T-helper 2 cell treated with Interferon-gamma antibody and Interleukin-4, amounts not matched to agents 100 ng/mL and 5 ng/mL, for 36 hours (primary cell): ENCODE data around the gene LRRC39. TPM values are rescaled to one million over a fixed set of nuclear protein-coding genes. Genes with fewer than 3 reads are reported as not detected.
"Not testable (repeated sequence)": the region's sequence is repeated elsewhere in the genome, so short reads cannot be mapped to it uniquely, and the experiment has no call there.

Experiments used
- intact Hi-C: fragments of 100-400 bp; cut with micrococcal nuclease; formaldehyde crosslinking; loops from one replicate; pipeline ENCODE4 v1.15.1; 2023
- total RNA-seq: library from RNA; stranded (reverse); gene quantifications from 2 replicates; pipeline ENCODE4 v1.2.3, GENCODE V29; 2022

The LRRC39 gene
- 0.39 and 0.64 TPM in 2 replicates for total RNA-seq

DNA sequence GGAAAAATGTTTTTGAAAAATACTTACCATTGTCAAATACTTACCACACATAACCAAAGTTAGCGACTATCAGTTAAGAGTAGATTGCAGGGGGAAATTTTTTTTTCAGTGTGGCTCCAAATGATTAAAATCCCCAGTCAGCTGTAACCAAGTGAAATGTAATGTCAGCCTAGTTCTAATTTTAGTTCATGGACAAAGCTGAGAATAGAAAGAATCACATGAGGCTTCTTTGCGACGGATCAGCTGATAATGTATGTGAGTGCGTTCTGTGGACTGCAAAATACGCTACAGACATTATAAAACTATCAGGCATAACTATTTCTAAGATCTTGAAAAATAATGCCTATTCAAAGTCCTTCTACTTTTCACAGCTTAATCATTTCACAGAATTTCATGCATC lies at the start of gene LRRC39:
TSS of gene LRRC39 (minus strand) at position 166 of the 400 bp plus-strand sequence. CDS start 9,740 bp downstream, outside the sequence.
- intact Hi-C loops: no loop called here

GRCh38 chr1:100222428-100222827 lies 44.4 kb upstream of the LRRC39 start:
- intact Hi-C loops: no loop called here

- intact Hi-C loops: no loop called here
Measured at GRCh38 chr1:100219883-100220282, 41.8 kb upstream of the LRRC39 start.

DNA sequence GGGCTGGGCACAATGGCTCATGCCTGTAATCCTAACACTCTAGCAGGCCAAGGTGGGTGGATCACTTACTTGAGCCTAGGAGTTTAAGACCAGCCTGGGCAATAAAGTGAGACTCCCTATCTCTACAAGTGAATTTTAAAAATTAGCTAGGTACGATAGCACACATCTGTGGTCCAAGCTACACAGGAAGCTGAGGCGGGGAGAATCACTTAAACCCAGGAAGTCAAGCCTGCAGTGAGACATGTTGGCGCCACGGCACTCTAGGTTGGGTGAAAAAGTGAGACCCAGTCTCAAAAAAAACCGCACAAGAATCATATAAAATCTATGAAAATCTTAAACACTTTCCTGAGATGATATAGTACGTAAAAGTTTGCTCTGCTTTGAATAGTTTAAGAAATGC lies 41.4 kb upstream of the LRRC39 start:
- intact Hi-C loops: no loop called here

DNA sequence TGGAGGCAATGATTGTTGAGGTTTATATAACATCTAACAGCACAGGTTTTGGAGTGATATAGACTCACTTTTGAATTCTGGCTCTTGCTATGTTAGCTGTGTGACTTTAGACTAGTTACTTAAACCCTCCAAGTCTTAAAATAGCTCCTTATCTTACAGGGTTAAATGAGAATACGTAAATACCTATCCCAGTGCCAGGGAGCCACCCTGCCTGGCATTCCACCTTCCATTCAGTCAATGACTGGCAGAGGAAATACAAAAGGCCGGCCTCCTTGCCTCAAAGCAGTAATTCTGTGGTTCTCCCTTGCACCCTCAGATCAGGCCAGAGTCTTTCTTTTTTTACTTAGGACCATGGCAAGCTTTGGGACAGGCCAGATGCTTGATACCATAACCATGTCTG lies 39.8 kb upstream of the LRRC39 start:
- intact Hi-C loops: no loop called here

DNA sequence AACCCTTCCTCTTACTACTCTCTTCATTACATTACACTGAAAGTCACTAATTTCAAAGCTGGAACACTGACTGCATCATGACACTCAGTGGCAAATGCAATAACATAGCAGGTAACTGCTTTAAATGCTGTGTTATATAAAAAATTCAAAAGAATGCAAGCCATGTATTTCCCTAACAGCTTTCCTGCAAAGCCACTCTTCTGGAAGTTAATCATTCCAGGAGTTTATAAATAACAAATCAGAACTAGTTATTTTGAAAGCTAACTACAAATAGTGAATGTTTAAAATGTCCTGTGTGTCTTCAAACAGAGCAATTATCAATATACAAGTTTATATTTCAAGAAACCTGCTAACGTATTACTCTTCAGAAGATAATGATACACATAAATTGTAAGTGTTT lies 37.0 kb upstream of the LRRC39 start:
- intact Hi-C loops: no loop called here

GRCh38 chr1:100213141-100213540 lies 35.1 kb upstream of the LRRC39 start:
- intact Hi-C loops: no loop called here

DNA sequence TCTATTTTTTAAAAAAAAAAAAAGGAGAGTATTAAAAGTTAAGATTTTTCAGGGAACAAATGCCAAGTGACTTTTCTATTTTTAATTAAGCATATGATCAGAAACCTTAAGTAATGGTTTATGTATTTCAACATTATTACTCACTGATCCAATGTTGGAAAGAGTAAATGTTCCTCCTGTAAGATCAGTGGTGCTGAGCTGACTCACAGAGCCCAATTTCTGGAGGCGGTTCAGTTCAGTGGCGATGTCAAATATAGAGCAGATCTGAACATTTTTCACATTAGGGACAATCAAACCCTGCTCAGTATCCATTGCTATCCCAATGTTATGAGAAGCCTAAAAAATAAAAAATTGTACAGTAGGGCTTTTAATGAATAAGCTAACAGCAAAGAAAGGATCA lies 28.2 kb upstream of the LRRC39 start:
- intact Hi-C loops: no loop called here

DNA sequence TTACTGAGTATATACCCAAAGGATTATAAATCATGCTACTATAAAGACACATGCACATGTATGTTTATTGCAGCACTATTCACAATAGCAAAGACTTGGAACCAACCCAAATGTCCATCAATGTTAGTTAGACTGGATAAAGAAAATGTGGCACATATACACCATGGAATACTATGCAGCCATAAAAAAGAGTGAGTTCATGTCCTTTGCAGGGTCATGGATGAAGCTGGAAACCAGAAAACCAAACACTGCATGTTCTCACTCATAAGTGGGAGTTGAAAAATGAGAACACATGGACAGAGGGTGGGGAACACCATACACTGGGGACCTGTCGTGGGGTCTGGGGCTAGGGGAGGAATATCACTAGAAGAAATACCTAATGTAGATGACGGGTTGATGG lies 27.5 kb upstream of the LRRC39 start:
- intact Hi-C loops: not testable (repeated sequence)

DNA sequence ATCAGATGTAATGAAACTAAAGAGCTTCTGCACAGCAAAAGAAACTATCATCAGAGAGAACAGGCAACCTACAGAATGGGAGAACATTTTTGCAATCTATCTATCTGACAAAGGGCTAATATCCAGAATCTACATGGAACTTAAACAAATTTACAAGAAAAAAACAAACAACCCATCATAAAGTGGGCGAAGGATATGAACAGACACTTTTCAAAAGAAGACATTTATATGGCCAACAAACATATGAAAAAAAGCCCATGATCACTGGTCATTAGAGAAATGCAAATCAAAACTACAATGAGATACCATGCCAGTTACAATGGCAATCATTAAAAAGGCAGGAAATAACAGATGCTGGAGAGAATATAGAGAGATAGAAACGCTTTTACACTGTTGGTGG lies 27.0 kb upstream of the LRRC39 start:
- intact Hi-C loops: not testable (repeated sequence)

- intact Hi-C loops: not testable (repeated sequence)
Measured at GRCh38 chr1:100202703-100203102, 24.6 kb upstream of the LRRC39 start.

DNA sequence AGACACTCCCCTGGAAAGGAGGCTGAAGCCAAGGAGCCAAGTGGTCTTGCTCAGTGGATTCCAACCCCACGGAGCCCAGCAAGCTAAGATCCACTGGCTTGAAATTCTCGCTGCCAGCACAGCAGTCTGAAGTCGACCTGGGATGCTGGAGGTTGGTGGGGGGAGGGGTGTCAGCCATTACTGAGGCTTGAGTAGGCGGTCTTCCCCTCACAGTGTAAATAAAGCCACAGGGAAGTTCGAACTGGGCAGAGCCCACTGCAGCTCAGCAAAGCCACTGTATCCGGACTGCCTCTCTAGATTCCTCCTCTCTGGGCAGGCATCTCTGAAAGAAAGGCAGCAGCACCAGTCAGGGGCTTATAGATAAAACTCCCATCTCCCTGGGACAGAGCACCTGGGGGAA lies 22.0 kb upstream of the LRRC39 start:
- intact Hi-C loops: not testable (repeated sequence)

DNA sequence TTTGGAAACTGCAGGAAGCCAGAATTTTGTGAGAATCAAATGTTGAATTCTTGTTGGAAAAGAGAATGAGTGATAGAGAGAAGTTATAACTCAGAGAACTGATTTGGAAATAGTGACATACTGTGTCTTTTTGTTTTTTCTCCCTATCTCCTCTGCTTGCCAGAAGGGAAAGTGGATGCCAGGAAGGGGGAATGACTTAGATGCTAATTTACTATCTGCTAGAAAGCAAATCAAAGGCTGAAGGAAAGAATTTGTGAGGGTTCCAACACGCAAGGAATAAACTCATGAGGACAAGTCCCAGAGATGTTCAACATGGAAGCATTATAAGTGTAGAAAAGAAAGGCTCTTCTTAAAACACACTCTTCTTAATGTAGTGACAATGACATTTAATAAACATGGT lies 20.5 kb upstream of the LRRC39 start:
- intact Hi-C loops: no loop called here

DNA sequence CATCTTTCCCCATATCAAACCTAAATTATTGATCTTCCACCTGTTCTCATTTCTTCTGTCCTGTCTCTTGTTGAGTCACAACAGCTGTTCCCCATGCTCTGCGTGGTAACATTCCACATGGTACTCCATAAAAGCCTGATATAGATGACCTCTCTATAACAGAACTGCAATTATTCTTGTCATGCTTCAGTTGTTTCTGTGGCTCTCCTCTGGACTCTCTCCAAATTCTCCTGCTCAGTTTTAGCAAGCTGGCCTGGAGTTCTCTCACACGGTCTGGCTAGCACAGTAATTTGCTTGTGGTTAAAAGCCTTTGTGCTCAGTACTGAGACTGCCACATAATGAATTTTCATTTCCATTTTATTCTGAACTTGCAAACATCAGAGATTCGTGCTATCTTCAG lies 10.6 kb upstream of the LRRC39 start:
- intact Hi-C loops: no loop called here

DNA sequence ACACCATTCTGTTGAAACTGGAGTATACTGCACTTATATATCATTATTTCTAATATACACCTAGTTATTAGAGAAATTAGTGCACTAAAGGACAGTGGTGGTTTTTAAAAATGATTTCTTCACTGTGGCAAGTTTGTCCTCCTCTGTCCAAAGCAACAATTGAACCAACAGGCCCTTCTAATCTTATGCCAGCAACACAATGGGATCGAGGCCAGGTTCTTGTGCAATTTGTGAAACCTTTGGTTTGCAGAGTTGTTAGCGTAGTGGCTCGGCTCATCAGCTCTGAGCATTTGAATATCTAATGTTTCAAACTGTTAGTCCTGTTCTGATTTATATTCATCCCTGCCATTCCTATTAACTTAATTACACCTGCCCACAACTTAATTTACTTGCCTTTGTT lies 9.9 kb upstream of the LRRC39 start:
- intact Hi-C loops: no loop called here

- intact Hi-C loops: no loop called here
Measured at GRCh38 chr1:100184536-100184935, 6.5 kb upstream of the LRRC39 start.

- intact Hi-C loops: no loop called here
Measured at GRCh38 chr1:100183370-100183769, 5.3 kb upstream of the LRRC39 start.

DNA sequence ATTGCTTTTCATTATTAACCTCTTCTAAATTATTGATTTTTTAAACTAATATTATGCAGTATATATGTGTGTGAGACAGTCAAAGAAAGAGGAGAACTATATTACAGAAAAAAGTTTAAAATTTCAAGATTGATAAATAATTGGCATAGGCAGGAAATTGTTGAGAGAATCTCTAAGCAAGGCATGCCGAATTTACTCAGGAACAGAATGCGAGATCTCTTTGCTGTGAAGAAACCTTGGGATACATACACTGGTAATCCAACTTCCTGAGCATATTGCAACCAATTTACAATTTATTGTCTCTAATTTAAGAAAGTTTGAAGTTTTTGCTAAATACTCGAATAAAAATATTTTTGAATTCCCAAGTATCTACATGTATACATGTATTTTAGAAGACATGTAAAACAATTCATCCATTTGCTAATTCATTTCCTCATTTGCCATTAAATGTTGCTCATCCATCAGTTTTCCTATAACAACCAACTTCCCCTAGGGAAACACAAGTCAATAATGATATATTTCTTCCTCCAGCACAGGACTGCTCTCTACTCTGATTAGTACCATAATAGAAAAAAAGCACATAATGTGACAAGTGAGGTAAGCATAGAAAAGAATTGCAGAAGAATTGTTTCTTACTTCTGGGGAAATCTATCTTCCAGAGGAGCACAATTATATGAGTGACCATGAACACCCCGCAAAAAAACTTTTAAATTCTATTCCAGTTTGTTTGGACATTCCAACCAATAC lies 588 bp downstream of the LRRC39 start:
- intact Hi-C loops: no loop called here

DNA sequence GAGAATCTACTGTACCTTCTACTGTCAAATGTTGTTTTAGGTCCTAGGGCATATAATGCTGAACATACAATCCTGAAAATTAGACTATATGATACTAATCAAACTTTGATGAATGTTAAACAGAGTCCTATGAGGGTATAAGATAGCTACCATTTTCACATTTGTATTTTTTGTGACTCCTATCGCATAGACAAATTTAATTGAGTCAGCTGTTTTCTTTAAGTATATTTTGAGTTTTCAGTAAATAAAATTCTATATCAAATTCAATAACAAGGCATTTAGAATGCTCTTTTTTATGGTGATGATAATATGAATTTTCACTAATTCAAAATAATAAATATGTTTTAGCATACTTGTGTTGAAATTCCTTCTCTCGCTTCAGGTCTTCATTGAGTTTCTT lies 10.0 kb downstream of the LRRC39 start:
- intact Hi-C loops: no loop called here

GRCh38 chr1:100164702-100165101 lies 13.4 kb downstream of the LRRC39 start:
- intact Hi-C loops: no loop called here

DNA sequence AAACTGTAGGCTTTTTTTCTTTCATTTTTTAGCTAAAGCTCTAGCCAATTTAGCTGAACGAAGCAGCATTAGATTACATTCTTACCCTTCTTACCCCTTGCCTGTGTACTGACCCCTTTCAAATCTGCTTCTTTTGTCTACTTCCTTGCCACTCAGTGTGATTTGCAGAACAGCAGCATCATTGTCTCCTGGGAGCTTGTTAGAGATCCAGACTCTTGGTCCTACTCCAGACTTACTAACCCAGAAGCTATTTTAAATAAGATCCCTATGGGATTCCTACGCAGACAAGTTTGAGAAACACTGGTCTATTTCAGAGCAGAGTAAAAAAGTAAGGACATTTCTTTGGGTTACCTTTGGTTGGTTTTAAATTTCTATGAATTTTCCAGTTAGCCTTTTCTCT lies 13.8 kb downstream of the LRRC39 start:
- intact Hi-C loops: no loop called here

DNA sequence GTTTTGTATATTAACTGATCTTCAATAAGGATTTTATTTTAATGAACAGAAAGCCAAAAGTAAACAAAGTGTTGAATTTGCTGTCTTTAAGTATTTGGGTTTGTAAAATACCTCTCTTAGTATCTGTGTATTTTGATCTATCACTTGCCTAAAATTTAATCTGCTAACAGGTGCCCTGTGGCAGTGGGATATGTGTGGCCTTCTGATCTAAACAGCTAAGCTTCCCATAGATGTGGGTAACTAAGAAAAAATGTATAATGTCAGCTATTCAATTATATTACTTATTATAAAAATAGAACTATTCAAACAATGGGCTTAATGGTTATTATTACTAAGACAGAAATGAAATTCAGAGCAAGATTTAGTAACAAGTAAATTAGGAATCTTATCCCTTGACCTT lies 15.2 kb downstream of the LRRC39 start:
- intact Hi-C loops: no loop called here

- intact Hi-C loops: no loop called here
Measured at GRCh38 chr1:100152271-100152670, 25.8 kb downstream of the LRRC39 start.

DNA sequence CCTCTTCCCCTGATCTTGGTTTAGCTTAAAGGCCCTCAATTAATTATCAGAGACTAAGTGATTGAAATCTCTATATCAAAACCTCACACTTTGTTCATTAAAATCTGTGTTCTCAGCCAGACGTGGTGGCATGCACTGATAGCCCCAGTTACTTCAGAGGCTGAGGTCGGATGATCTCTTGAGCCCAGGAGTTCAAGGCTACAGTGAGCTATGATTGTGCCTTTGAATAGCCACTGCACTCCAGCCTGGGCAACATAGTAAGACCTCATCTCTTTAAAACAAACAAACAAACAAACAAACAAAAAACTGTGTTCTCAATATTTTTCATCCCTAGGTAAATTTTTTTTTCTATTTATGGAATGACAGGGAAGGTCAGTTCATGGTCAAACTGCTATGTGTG lies 26.4 kb downstream of the LRRC39 start:
- intact Hi-C loops: no loop called here
